H9 (cell line): Measurements from ENCODE around the gene PLA2G2E. TPM values are rescaled to one million over a fixed set of nuclear protein-coding genes. Genes with fewer than 3 reads are reported as not detected.

Experiments used
- DNase-seq: peaks from one replicate; pipeline ENCODE4 v3.0.0-alpha.2; 2017
- H2AFZ ChIP-seq: one replicate; pipeline ENCODE4 v1.6.1; 2013; ENCODE audit warnings: mild to moderate bottlenecking, low read length, control low read depth, moderate library complexity
- H2AK5ac ChIP-seq: 2 replicates; pipeline ENCODE4 v1.6.1; 2013; ENCODE audit warnings: low read length, control low read depth, mixed read lengths; ENCODE audit not compliant: insufficient read length
- H2BK120ac ChIP-seq: one replicate; pipeline ENCODE4 v1.6.1; 2013; ENCODE audit warnings: low read depth, mild to moderate bottlenecking, low read length, control low read depth, inconsistent platforms; ENCODE audit not compliant: poor library complexity, severe bottlenecking
- H2BK12ac ChIP-seq: 2 replicates; pipeline ENCODE4 v1.6.1; 2013; ENCODE audit warnings: low read length, control low read depth, mixed read lengths, low read depth; ENCODE audit not compliant: insufficient read length
- H2BK15ac ChIP-seq: 2 replicates; pipeline ENCODE4 v1.6.1; 2013; ENCODE audit warnings: low read depth, low read length, control low read depth
- H2BK20ac ChIP-seq: one replicate; pipeline ENCODE4 v1.6.1; 2013; ENCODE audit warnings: low read depth, mild to moderate bottlenecking, low read length, control low read depth, inconsistent platforms; ENCODE audit not compliant: poor library complexity, severe bottlenecking
- H2BK5ac ChIP-seq: 2 replicates; pipeline ENCODE4 v1.6.1; 2013; ENCODE audit warnings: low read length, control low read depth, mixed read lengths; ENCODE audit not compliant: insufficient read length
- H3K14ac ChIP-seq: 2 replicates; pipeline ENCODE4 v1.6.1; 2013; ENCODE audit warnings: low read length, control low read depth; ENCODE audit not compliant: insufficient read depth
- H3K18ac ChIP-seq: 2 replicates; pipeline ENCODE4 v1.6.1; 2013; ENCODE audit warnings: low read depth, mild to moderate bottlenecking, mixed read lengths, low read length, control low read depth; ENCODE audit not compliant: insufficient read length
- H3K23ac ChIP-seq: 2 replicates; pipeline ENCODE4 v1.6.1; 2013; ENCODE audit warnings: low read length, control low read depth, mixed read lengths, low read depth; ENCODE audit not compliant: insufficient read length
- H3K23me2 ChIP-seq: 2 replicates; pipeline ENCODE4 v1.6.1; 2013; ENCODE audit warnings: low read depth, mild to moderate bottlenecking, mixed read lengths, low read length, control low read depth; ENCODE audit not compliant: insufficient read length, poor library complexity, severe bottlenecking
- H3K27ac ChIP-seq: 2 replicates; pipeline ENCODE4 v1.5.1; 2013; ENCODE audit warnings: low read length, control low read depth, mixed read lengths, low read depth; ENCODE audit not compliant: insufficient read length
- H3K27me3 ChIP-seq: 2 replicates; pipeline ENCODE4 v1.6.1; 2013; ENCODE audit warnings: low read length, control low read depth, inconsistent platforms; ENCODE audit not compliant: insufficient read depth
- H3K4ac ChIP-seq: 2 replicates; pipeline ENCODE4 v1.6.1; 2013; ENCODE audit warnings: low read depth, mild to moderate bottlenecking, control low read depth, inconsistent platforms, low read length, moderate library complexity
- H3K4me1 ChIP-seq: 2 replicates; pipeline ENCODE4 v1.6.1; 2013; ENCODE audit warnings: low read length, control low read depth, inconsistent platforms; ENCODE audit not compliant: insufficient read depth
- H3K4me2 ChIP-seq: 2 replicates; pipeline ENCODE4 v1.6.1; 2013; ENCODE audit warnings: low read length, control low read depth, mixed read lengths; ENCODE audit not compliant: insufficient read length, insufficient read depth
- H3K56ac ChIP-seq: 2 replicates; pipeline ENCODE4 v1.6.1; 2013; ENCODE audit warnings: low read depth, mild to moderate bottlenecking, mixed read lengths, low read length, control low read depth; ENCODE audit not compliant: insufficient read length
- H3K79me1 ChIP-seq: 2 replicates; pipeline ENCODE4 v1.6.1; 2013; ENCODE audit warnings: low read depth, mild to moderate bottlenecking, moderate library complexity, low read length, control low read depth, inconsistent platforms; ENCODE audit not compliant: insufficient read depth, poor library complexity, severe bottlenecking
- H3K79me2 ChIP-seq: 2 replicates; pipeline ENCODE4 v1.6.1; 2013; ENCODE audit warnings: low read length, control low read depth, inconsistent platforms; ENCODE audit not compliant: insufficient read depth
- H3K9ac ChIP-seq: 2 replicates; pipeline ENCODE4 v1.6.1; 2013; ENCODE audit warnings: low read length, control low read depth, mixed read lengths; ENCODE audit not compliant: insufficient read length; ENCODE audit errors: extremely low read depth
- H3K9me3 ChIP-seq: one replicate; pipeline ENCODE4 v1.6.1; 2013; ENCODE audit warnings: low read depth, low read length, inconsistent platforms; ENCODE audit not compliant: control insufficient read depth
- H3T11ph ChIP-seq: one replicate; pipeline ENCODE4 v1.6.1; 2013; ENCODE audit warnings: mild to moderate bottlenecking, low read length, control low read depth, inconsistent platforms
- H4K20me1 ChIP-seq: one replicate; pipeline ENCODE4 v1.6.1; 2013; ENCODE audit not compliant: control insufficient read depth, insufficient read length, insufficient read depth
- H4K5ac ChIP-seq: 2 replicates; pipeline ENCODE4 v1.6.1; 2013; ENCODE audit warnings: low read depth, mild to moderate bottlenecking, mixed read lengths, low read length, control low read depth; ENCODE audit not compliant: insufficient read length
- H4K8ac ChIP-seq: replicated peaks from 2 replicates; pipeline ENCODE4 v1.6.1; 2013; ENCODE audit warnings: low read length, control low read depth, mixed read lengths, low read depth; ENCODE audit not compliant: insufficient read length
- H4K91ac ChIP-seq: 2 replicates; pipeline ENCODE4 v1.6.1; 2013; ENCODE audit warnings: low read depth, mild to moderate bottlenecking, moderate library complexity, mixed read lengths, low read length, control low read depth; ENCODE audit not compliant: insufficient read length
- H3K27ac Mint-ChIP-seq, 3 experiments: 2 replicates in 2 of 3; 3 replicates in 1 of 3; pipeline ENCODE4 v1.8.0; 2020 to 2021; ENCODE audit warnings: mixed read lengths in 3 of 3, mild to moderate bottlenecking in 1 of 3, moderate library complexity in 1 of 3
- H3K27me3 Mint-ChIP-seq: 2 replicates; pipeline ENCODE4 v1.8.0; 2021; ENCODE audit warnings: low read depth, mild to moderate bottlenecking, moderate library complexity, mixed read lengths
- H3K36me3 Mint-ChIP-seq, 3 experiments: 2 replicates in 2 of 3; 3 replicates in 1 of 3; pipeline ENCODE4 v1.8.0; 2020 to 2021; ENCODE audit warnings: low read depth in 3 of 3, mixed read lengths in 3 of 3; ENCODE audit not compliant: insufficient read depth in 1 of 3
- H3K4me1 Mint-ChIP-seq, 2 experiments: 2 replicates each; pipeline ENCODE4 v1.8.0; 2020; ENCODE audit warnings: mixed read lengths in 2 of 2
- H3K4me3 Mint-ChIP-seq, 2 experiments: 2 replicates in 1 of 2; 3 replicates in 1 of 2; pipeline ENCODE4 v1.8.0; 2020 to 2021; ENCODE audit warnings: mild to moderate bottlenecking in 2 of 2, mixed read lengths in 2 of 2, moderate library complexity in 1 of 2
- H3K9me3 Mint-ChIP-seq, 2 experiments: 2 replicates in 1 of 2; 3 replicates in 1 of 2; pipeline ENCODE4 v1.8.0; 2020; ENCODE audit warnings: mild to moderate bottlenecking in 2 of 2, mixed read lengths in 2 of 2, moderate library complexity in 1 of 2
- CTCF ChIP-seq: fragments of 200-600 bp; sonication (generic); conservative IDR thresholded peaks from 3 replicates; pipeline ENCODE4 v1.8.0; 2021; ENCODE audit warnings: antibody characterized with exemption, mild to moderate bottlenecking
- total RNA-seq: library from RNA; stranded (reverse); gene quantifications from 2 replicates; pipeline ENCODE4 v1.2.1, GENCODE V29; 2021

Gene PLA2G2E
- total RNA-seq, 1 experiment from 2014 or later, result not detected

DNA sequence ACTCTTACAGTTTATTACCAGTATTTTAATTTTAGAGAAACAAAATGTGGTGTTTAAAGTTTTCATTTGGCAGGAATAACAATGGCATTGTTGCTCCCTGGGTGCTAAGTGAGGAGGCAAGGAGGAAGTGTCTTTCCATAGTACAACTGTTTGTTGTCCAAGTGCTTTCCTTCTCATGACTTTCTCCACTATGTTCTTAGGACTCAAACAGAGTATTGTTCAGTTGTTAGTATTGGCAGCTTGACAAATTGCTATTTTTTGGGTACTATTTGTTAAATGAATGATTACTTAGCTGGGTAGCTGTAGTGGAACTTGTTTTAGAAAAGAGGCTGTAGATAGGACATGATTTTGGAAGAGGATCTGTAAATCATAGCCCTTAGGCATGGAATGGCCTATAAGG, 33.8 kb downstream of the PLA2G2E start:
- H3K4ac ChIP-seq, result no peak overlapping the region
- peaks cover 2% of the 10 kb centered on the region for H4K20me1 ChIP-seq
- H2BK15ac ChIP-seq, result no peak overlapping the region
- peaks cover 9% of the 10 kb centered on the region for H3K79me1 ChIP-seq
- no peak overlapping the region for H2BK120ac ChIP-seq
- H2BK12ac ChIP-seq, result no peak overlapping the region
- H3K9ac ChIP-seq, result no peak overlapping the region
- H3K36me3 Mint-ChIP-seq, result peaks cover 17 to 43% (median 36%) of the 10 kb centered on the region in 3 experiments; a peak in 6 of 7 replicates
- no peak overlapping the region for H4K5ac ChIP-seq
- no peak for DNase-seq
- no peaks in the 10 kb centered on the region for H3K27me3 ChIP-seq
- peaks cover 2% of the 10 kb centered on the region; the same call in 1 of the 2 replicates for H3K4me1 ChIP-seq
- H2AK5ac ChIP-seq, result no peak overlapping the region
- no peaks in the 10 kb centered on the region for H3K9me3 ChIP-seq
- H2AFZ ChIP-seq, result no peak overlapping the region
- no peak overlapping the region for H3K4me3 Mint-ChIP-seq
- no peak overlapping the region for H3K4me2 ChIP-seq
- no peak overlapping the region for H3T11ph ChIP-seq
- no peak for TF ChIP-seq CTCF
- H3K4me1 Mint-ChIP-seq, result peaks cover 0 to 3% of the 10 kb centered on the region in 2 experiments; a peak in 1 of 4 replicates
- no peak overlapping the region for H2BK20ac ChIP-seq
- no peaks in the 10 kb centered on the region for H3K9me3 Mint-ChIP-seq
- H3K18ac ChIP-seq, result no peak overlapping the region
- H3K79me2 ChIP-seq, result peaks cover 16% of the 10 kb centered on the region; the same call in 1 of the 2 replicates
- H2BK5ac ChIP-seq, result no peak overlapping the region
- H3K14ac ChIP-seq, result no peak overlapping the region
- H4K8ac ChIP-seq, result no peak overlapping the region
- H4K91ac ChIP-seq, result no peak overlapping the region
- no peaks in the 10 kb centered on the region for H3K27me3 Mint-ChIP-seq
- no peak overlapping the region for H3K23ac ChIP-seq
- H3K56ac ChIP-seq, result no peak overlapping the region
- H3K23me2 ChIP-seq, result no peaks in the 10 kb centered on the region
- H3K27ac ChIP-seq, result no peak overlapping the region
- no peak overlapping the region for H3K27ac Mint-ChIP-seq
